Neural cell (in vitro differentiated cells): ENCODE data around the gene C17orf113. TPM values are rescaled to one million over a fixed set of nuclear protein-coding genes. Genes with fewer than 3 reads are reported as not detected.
"Not testable (repeated sequence)": the region's sequence is repeated elsewhere in the genome, so short reads cannot be mapped to it uniquely, and the experiment has no call there.

Experiments used
- H2AFZ ChIP-seq: fragments of 200-600, 300-800 bp; sonication (generic), shearing (Covaris generic); 2 replicates; pipeline ENCODE4 v1.6.0; 2014; ENCODE audit warnings: low read depth, mild to moderate bottlenecking, antibody characterized with exemption, low read length, moderate library complexity
- H3F3A ChIP-seq: fragments of 200-600 bp; shearing (Covaris generic); 2 replicates; pipeline ENCODE4 v1.6.1; 2016; ENCODE audit warnings: mild to moderate bottlenecking, moderate library complexity, mixed read lengths, antibody characterized with exemption, low read length; ENCODE audit not compliant: insufficient read depth, poor library complexity, severe bottlenecking
- H3K27ac ChIP-seq: fragments of 200-600, 300-800 bp; sonication (generic), shearing (Covaris generic); 2 replicates; pipeline ENCODE4 v1.5.1; 2014; ENCODE audit warnings: mild to moderate bottlenecking, low read length, moderate library complexity
- H3K27me3 ChIP-seq: fragments of 300-800, 200-600 bp; sonication (generic), shearing (Covaris generic); 2 replicates; pipeline ENCODE4 v1.6.0; 2014; ENCODE audit warnings: mild to moderate bottlenecking, low read depth, low read length, moderate library complexity; ENCODE audit not compliant: insufficient read depth
- H3K36me3 ChIP-seq: fragments of 300-800, 200-600 bp; sonication (generic), shearing (Covaris generic); 2 replicates; pipeline ENCODE4 v1.5.1; 2014; ENCODE audit warnings: mild to moderate bottlenecking, antibody characterized with exemption, low read length, moderate library complexity; ENCODE audit not compliant: insufficient read depth
- H3K4me2 ChIP-seq: fragments of 300-800, 200-600 bp; sonication (generic), shearing (Covaris generic); 2 replicates; pipeline ENCODE4 v1.6.0; 2014; ENCODE audit warnings: mild to moderate bottlenecking, low read length
- H3K4me3 ChIP-seq: fragments of 300-800, 200-600 bp; sonication (generic), shearing (Covaris generic); 2 replicates; pipeline ENCODE4 v1.5.1; 2014; ENCODE audit warnings: mild to moderate bottlenecking, low read length, moderate library complexity
- H3K79me2 ChIP-seq: fragments of 200-600 bp; shearing (Covaris generic); replicated peaks from 2 replicates; pipeline ENCODE4 v1.6.0; 2014; ENCODE audit warnings: mild to moderate bottlenecking, low read length, moderate library complexity; ENCODE audit not compliant: insufficient read depth
- H3K9ac ChIP-seq: fragments of 300-800, 200-600 bp; sonication (generic), shearing (Covaris generic); 2 replicates; pipeline ENCODE4 v1.6.1; 2016; ENCODE audit warnings: mild to moderate bottlenecking, low read length, mixed read lengths
- H3K9me2 ChIP-seq: fragments of 200-600 bp; shearing (Covaris generic); 2 replicates; pipeline ENCODE4 v1.6.1; 2016; ENCODE audit warnings: mild to moderate bottlenecking, low read length, mixed read lengths; ENCODE audit not compliant: insufficient read depth
- H3K9me3 ChIP-seq: fragments of 200-600, 300-800 bp; sonication (generic), shearing (Covaris generic); 2 replicates; pipeline ENCODE4 v1.6.1; 2016; ENCODE audit warnings: mild to moderate bottlenecking, mixed run types, low read length, moderate library complexity, mixed read lengths
- H4K20me1 ChIP-seq: fragments of 200-600 bp; shearing (Covaris generic); 2 replicates; pipeline ENCODE4 v1.6.1; 2016; ENCODE audit warnings: mild to moderate bottlenecking, mixed run types; ENCODE audit not compliant: insufficient read depth
- EP300 ChIP-seq: fragments of 450-650 bp; conservative IDR thresholded peaks from 2 replicates; pipeline ENCODE4 v1.6.1; 2014; ENCODE audit warnings: antibody characterized with exemption, mild to moderate bottlenecking, moderate library complexity; ENCODE audit not compliant: poor library complexity, severe bottlenecking
- EZH2 ChIP-seq: fragments of 200-600, 300-800 bp; shearing (Covaris generic), sonication (generic); IDR thresholded peaks from 2 replicates; pipeline ENCODE4 v1.6.1; 2014; ENCODE audit warnings: antibody characterized with exemption, low read length, borderline replicate concordance, mild to moderate bottlenecking; ENCODE audit not compliant: insufficient read depth, poor library complexity, severe bottlenecking
- MXI1 ChIP-seq: fragments of 450-650 bp; conservative IDR thresholded peaks from 2 replicates; pipeline ENCODE4 v1.6.1; 2014; ENCODE audit warnings: antibody characterized with exemption, mild to moderate bottlenecking; ENCODE audit not compliant: poor library complexity, severe bottlenecking
- POLR2AphosphoS5 ChIP-seq: IDR thresholded peaks from 2 replicates; pipeline ENCODE4 v1.6.1; 2012
- RAD21 ChIP-seq: fragments of 450-650 bp; conservative IDR thresholded peaks from 2 replicates; pipeline ENCODE4 v1.6.1; 2014; ENCODE audit warnings: antibody characterized with exemption, mild to moderate bottlenecking, moderate library complexity
- SMC3 ChIP-seq: fragments of 450-650 bp; conservative IDR thresholded peaks from 2 replicates; pipeline ENCODE4 v1.6.1; 2014; ENCODE audit warnings: antibody characterized with exemption, mild to moderate bottlenecking, moderate library complexity; ENCODE audit not compliant: poor library complexity
- TAF1 ChIP-seq: IDR thresholded peaks from 2 replicates; pipeline ENCODE4 v1.6.1; 2012; ENCODE audit warnings: low read depth
- polyA plus RNA-seq: library from polyadenylated mRNA; depleted of rRNA; stranded (reverse); fragments of >200 nt; gene quantifications from 2 replicates; pipeline ENCODE4 v1.2.3, GENCODE V29; 2014
- TF ChIP-seq, protein P1 (sequence below): fragments of 450-650 bp; IDR thresholded peaks from 2 replicates; pipeline ENCODE4 v1.5.1; 2014; ENCODE audit warnings: antibody characterized with exemption, mild to moderate bottlenecking, moderate library complexity; ENCODE audit not compliant: poor library complexity, severe bottlenecking
- TF ChIP-seq, protein P2 (sequence below): IDR thresholded peaks from 2 replicates; pipeline ENCODE4 v1.6.1; 2012; ENCODE audit warnings: borderline replicate concordance

Gene C17orf113
- polyA plus RNA-seq, 1 donor from 2014 or later, result 5.2 TPM

DNA sequence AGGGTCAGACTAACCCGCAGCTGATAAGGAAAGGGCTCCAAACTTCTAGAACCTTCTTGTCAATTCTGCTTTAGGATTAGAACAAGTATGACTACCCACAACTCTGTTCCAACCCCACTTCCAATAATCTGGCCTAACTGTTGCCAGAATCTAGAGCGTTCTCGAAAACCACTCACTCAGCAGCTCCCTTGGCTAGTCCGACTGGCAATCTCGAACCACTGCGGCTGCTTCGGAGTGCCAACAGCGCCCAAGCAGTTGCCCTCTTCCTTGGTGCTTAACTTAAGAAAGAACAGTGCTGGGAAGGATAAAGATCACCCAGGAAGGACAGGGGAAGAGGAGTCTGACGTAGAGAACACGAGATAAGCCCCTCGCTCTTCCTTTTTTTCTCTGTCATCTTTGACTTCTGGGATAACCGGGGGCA is 34.0 kb downstream of the C17orf113 start:
- no peaks in the 10 kb centered on the region for H3K9me2 ChIP-seq
- no peaks in the 10 kb centered on the region for H3K9me3 ChIP-seq
- H3K4me2 ChIP-seq, result peak overlapping the region; percentile 66
- H3K27me3 ChIP-seq, result no peaks in the 10 kb centered on the region
- H3K9ac ChIP-seq, result peak overlapping the region; percentile 98
- TF ChIP-seq MXI1 (no peak), SMC3 (no peak), EZH2 (no peak), EP300 (no peak), TAF1 (no peak), POLR2AphosphoS5 (no peak), RAD21 (no peak)
- TF ChIP-seq, protein P1, sequence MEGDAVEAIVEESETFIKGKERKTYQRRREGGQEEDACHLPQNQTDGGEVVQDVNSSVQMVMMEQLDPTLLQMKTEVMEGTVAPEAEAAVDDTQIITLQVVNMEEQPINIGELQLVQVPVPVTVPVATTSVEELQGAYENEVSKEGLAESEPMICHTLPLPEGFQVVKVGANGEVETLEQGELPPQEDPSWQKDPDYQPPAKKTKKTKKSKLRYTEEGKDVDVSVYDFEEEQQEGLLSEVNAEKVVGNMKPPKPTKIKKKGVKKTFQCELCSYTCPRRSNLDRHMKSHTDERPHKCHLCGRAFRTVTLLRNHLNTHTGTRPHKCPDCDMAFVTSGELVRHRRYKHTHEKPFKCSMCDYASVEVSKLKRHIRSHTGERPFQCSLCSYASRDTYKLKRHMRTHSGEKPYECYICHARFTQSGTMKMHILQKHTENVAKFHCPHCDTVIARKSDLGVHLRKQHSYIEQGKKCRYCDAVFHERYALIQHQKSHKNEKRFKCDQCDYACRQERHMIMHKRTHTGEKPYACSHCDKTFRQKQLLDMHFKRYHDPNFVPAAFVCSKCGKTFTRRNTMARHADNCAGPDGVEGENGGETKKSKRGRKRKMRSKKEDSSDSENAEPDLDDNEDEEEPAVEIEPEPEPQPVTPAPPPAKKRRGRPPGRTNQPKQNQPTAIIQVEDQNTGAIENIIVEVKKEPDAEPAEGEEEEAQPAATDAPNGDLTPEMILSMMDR, result no peak
- TF ChIP-seq, protein P2, sequence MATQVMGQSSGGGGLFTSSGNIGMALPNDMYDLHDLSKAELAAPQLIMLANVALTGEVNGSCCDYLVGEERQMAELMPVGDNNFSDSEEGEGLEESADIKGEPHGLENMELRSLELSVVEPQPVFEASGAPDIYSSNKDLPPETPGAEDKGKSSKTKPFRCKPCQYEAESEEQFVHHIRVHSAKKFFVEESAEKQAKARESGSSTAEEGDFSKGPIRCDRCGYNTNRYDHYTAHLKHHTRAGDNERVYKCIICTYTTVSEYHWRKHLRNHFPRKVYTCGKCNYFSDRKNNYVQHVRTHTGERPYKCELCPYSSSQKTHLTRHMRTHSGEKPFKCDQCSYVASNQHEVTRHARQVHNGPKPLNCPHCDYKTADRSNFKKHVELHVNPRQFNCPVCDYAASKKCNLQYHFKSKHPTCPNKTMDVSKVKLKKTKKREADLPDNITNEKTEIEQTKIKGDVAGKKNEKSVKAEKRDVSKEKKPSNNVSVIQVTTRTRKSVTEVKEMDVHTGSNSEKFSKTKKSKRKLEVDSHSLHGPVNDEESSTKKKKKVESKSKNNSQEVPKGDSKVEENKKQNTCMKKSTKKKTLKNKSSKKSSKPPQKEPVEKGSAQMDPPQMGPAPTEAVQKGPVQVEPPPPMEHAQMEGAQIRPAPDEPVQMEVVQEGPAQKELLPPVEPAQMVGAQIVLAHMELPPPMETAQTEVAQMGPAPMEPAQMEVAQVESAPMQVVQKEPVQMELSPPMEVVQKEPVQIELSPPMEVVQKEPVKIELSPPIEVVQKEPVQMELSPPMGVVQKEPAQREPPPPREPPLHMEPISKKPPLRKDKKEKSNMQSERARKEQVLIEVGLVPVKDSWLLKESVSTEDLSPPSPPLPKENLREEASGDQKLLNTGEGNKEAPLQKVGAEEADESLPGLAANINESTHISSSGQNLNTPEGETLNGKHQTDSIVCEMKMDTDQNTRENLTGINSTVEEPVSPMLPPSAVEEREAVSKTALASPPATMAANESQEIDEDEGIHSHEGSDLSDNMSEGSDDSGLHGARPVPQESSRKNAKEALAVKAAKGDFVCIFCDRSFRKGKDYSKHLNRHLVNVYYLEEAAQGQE, result no peak
- no peaks in the 10 kb centered on the region for H3F3A ChIP-seq
- H3K27ac ChIP-seq, result peak overlapping the region; percentile 98
- peak overlapping the region; percentile 82 for H3K4me3 ChIP-seq
- no peaks in the 10 kb centered on the region for H3K36me3 ChIP-seq
- peaks cover 72% of the 10 kb centered on the region for H3K79me2 ChIP-seq
- H2AFZ ChIP-seq, result peak overlapping the region; percentile 82
- H4K20me1 ChIP-seq, result no peaks in the 10 kb centered on the region

DNA sequence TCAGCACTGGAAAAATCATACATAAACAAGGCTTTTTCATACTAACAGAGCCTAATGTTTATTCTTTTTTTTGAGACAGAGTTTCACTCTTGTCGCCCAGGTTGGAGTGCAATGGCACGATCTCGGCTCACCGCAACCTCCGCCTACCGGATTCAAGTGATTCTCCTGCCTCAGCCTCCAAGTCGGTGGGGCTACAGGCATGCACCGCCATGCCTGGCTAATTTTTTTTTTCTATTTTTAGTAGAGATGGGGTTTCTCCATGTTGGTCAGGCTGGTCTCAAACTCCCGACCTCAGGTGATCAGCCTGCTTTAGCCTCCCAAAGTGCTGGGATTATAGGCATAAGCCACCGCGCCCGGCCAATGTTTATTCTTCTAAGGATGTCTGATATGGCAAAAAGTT is 36.7 kb downstream of the C17orf113 start:
- H3K79me2 ChIP-seq, result peaks cover 75% of the 10 kb centered on the region
- H2AFZ ChIP-seq, H3K27ac ChIP-seq, H3K36me3 ChIP-seq, H3K9ac ChIP-seq, H3K4me3 ChIP-seq, H4K20me1 ChIP-seq, H3F3A ChIP-seq, H3K27me3 ChIP-seq, H3K4me2 ChIP-seq, H3K9me2 ChIP-seq, H3K9me3 ChIP-seq: not testable (repeated sequence)

DNA sequence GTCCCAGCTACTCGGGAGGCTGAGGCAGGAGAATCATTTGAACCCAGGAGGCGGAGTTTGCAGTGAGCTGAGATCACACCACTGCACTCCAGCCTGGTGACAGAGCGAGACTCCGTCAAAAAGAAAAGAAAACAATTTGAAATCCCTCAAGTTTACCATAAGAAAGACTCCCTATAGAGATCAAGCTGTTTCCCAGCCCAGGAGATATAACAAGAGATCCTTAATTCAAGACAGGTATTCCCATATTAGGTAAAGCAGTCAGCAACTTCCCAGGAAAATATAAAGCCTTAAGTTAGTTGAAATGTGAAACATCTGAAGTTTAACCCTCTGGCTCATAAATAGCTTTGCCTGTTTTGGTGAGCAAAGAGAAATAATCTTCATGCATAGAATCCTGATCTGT is 38.0 kb downstream of the C17orf113 start:
- H3K9me2 ChIP-seq, H3K36me3 ChIP-seq, H3K27ac ChIP-seq, H4K20me1 ChIP-seq, H3K9me3 ChIP-seq, H3K4me3 ChIP-seq, H2AFZ ChIP-seq, H3F3A ChIP-seq, H3K4me2 ChIP-seq, H3K9ac ChIP-seq, H3K27me3 ChIP-seq: not testable (repeated sequence)
- peaks cover 77% of the 10 kb centered on the region for H3K79me2 ChIP-seq
